ENCODE measurements around the gene TTC21A. TPM values are rescaled to one million over a fixed set of nuclear protein-coding genes. Genes with fewer than 3 reads are reported as not detected.

Gene TTC21A
- total RNA-seq, 1 experiment from 2014 or later, result 7.7 TPM

- Histone ChIP-seq H3K9me3 (ENCODE audit: control insufficient read depth, insufficient read depth, low read depth, low read length) (no peaks in the 10 kb centered on the region), H3K27ac (ENCODE audit: low read length) (no peak overlapping the region), H3K27me3 (ENCODE audit: control insufficient read depth, insufficient read depth, low read length) (no peaks in the 10 kb centered on the region), H3K4me3 (ENCODE audit: low read depth in 2 of 2, low read length in 2 of 2) (no peak overlapping the region), H3K4me1 (ENCODE audit: control insufficient read depth, insufficient read depth, low read length) (peaks cover 10% of the 10 kb centered on the region; the same call in 1 of the 2 replicates), H3K36me3 (ENCODE audit: control insufficient read depth, insufficient read depth, low read length) (no peaks in the 10 kb centered on the region)
- ATAC-seq (no peak), DNase-seq (ENCODE audit: low read depth, low spot score) (no peak)
- TF ChIP-seq, protein P1, sequence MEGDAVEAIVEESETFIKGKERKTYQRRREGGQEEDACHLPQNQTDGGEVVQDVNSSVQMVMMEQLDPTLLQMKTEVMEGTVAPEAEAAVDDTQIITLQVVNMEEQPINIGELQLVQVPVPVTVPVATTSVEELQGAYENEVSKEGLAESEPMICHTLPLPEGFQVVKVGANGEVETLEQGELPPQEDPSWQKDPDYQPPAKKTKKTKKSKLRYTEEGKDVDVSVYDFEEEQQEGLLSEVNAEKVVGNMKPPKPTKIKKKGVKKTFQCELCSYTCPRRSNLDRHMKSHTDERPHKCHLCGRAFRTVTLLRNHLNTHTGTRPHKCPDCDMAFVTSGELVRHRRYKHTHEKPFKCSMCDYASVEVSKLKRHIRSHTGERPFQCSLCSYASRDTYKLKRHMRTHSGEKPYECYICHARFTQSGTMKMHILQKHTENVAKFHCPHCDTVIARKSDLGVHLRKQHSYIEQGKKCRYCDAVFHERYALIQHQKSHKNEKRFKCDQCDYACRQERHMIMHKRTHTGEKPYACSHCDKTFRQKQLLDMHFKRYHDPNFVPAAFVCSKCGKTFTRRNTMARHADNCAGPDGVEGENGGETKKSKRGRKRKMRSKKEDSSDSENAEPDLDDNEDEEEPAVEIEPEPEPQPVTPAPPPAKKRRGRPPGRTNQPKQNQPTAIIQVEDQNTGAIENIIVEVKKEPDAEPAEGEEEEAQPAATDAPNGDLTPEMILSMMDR (IDR thresholded peaks at IDR 0.05), result no peak
- TF ChIP-seq SIN3A (IDR thresholded peaks at IDR 0.05; ENCODE audit: borderline replicate concordance, insufficient read depth, low read depth, low read length), result no peak
- TF ChIP-seq TCF7L2 (IDR thresholded peaks at IDR 0.05; ENCODE audit: low read depth, low read length), result no peak
- TF ChIP-seq POLR2AphosphoS5 (IDR thresholded peaks at IDR 0.05; ENCODE audit: low read depth, low read length), result no peak
- TF ChIP-seq, protein P2, sequence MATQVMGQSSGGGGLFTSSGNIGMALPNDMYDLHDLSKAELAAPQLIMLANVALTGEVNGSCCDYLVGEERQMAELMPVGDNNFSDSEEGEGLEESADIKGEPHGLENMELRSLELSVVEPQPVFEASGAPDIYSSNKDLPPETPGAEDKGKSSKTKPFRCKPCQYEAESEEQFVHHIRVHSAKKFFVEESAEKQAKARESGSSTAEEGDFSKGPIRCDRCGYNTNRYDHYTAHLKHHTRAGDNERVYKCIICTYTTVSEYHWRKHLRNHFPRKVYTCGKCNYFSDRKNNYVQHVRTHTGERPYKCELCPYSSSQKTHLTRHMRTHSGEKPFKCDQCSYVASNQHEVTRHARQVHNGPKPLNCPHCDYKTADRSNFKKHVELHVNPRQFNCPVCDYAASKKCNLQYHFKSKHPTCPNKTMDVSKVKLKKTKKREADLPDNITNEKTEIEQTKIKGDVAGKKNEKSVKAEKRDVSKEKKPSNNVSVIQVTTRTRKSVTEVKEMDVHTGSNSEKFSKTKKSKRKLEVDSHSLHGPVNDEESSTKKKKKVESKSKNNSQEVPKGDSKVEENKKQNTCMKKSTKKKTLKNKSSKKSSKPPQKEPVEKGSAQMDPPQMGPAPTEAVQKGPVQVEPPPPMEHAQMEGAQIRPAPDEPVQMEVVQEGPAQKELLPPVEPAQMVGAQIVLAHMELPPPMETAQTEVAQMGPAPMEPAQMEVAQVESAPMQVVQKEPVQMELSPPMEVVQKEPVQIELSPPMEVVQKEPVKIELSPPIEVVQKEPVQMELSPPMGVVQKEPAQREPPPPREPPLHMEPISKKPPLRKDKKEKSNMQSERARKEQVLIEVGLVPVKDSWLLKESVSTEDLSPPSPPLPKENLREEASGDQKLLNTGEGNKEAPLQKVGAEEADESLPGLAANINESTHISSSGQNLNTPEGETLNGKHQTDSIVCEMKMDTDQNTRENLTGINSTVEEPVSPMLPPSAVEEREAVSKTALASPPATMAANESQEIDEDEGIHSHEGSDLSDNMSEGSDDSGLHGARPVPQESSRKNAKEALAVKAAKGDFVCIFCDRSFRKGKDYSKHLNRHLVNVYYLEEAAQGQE (IDR thresholded peaks at IDR 0.05; ENCODE audit: insufficient read depth in 1 of 2, low read depth in 2 of 2, low read length in 1 of 2), result no peak
- no TSS peak for BruUV-seq (replicated peaks)
- in situ Hi-C loops (cut with HindIII; ENCODE audit: low pct_unique_long_range_greater_than_20kb, low sequenced_read_pairs), result no loop called here
- intact Hi-C loops (cut with micrococcal nuclease; ENCODE audit: unreplicated experiment), result loop anchor here (5.0 kb wide), 1 partner anchor 160 kb away; no protein-coding TSS in a partner anchor
- ChIA-PET POLR2A (no interaction called here), CTCF (interaction anchor here (0.7 to 2.0 kb wide), 4 partner anchors 18 to 164 kb away, joined by 3 to 9 read pairs (median 4); no protein-coding TSS in a partner anchor)
These were observed 19.9 kb downstream of the TTC21A start for GRCh38 chr3:39127269-39127907.

DNA sequence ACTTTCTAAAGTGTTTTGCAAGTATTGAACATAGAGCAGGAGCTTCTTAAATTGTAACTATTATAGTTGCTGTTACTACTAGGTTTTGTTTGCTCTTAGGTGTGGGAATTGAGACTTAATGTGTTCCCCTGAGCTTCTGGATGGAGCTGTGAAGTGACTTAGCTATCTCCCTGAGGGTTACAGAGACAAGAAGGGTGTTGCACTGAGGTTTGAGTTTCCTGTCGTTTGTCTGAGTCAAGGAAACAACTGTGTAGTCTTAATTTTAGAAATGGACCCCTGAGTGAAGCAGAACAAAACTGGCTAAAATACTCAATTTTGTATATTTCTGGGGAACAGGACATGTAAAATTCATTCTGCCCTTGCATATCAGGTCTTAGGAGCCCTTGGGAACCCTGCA is 20.4 kb downstream of the TTC21A start:
- DNase-seq (ENCODE audit: low read depth, low spot score) (no peak), ATAC-seq (no peak)
- in situ Hi-C loops (cut with HindIII; ENCODE audit: low pct_unique_long_range_greater_than_20kb, low sequenced_read_pairs) (no loop called here), intact Hi-C loops (cut with micrococcal nuclease; ENCODE audit: unreplicated experiment) (loop anchor here (5.0 kb wide), 1 partner anchor 159 kb away; no protein-coding TSS in a partner anchor)
- no peaks in the 10 kb centered on the region for H3K27me3 ChIP-seq (ENCODE audit: control insufficient read depth, insufficient read depth, low read length)
- TF ChIP-seq SIN3A (IDR thresholded peaks at IDR 0.05; ENCODE audit: borderline replicate concordance, insufficient read depth, low read depth, low read length) (no peak), TCF7L2 (IDR thresholded peaks at IDR 0.05; ENCODE audit: low read depth, low read length) (no peak), POLR2AphosphoS5 (IDR thresholded peaks at IDR 0.05; ENCODE audit: low read depth, low read length) (no peak)
- TF ChIP-seq, protein P1 (IDR thresholded peaks at IDR 0.05), result no peak
- TF ChIP-seq, protein P2 (IDR thresholded peaks at IDR 0.05; ENCODE audit: insufficient read depth in 1 of 2, low read depth in 2 of 2, low read length in 1 of 2), result no peak
- H3K27ac ChIP-seq (ENCODE audit: low read length), result no peak overlapping the region
- no peaks in the 10 kb centered on the region for H3K9me3 ChIP-seq (ENCODE audit: control insufficient read depth, insufficient read depth, low read depth, low read length)
- H3K4me1 ChIP-seq (ENCODE audit: control insufficient read depth, insufficient read depth, low read length), result peaks cover 10% of the 10 kb centered on the region; the same call in 1 of the 2 replicates
- CTCF ChIA-PET, result interaction anchor here (1.2 to 2.0 kb wide), 2 partner anchors 160 to 164 kb away, joined by 5 to 9 read pairs; no protein-coding TSS in a partner anchor
- BruUV-seq (replicated peaks), result no TSS peak
- no peaks in the 10 kb centered on the region for H3K36me3 ChIP-seq (ENCODE audit: control insufficient read depth, insufficient read depth, low read length)
- POLR2A ChIA-PET, result no interaction called here
- no peak overlapping the region for H3K4me3 ChIP-seq (ENCODE audit: low read depth in 2 of 2, low read length in 2 of 2)

Data from Panc1 (cell line).